SKM-1 (cell line): ENCODE measurements around the gene CTCFL.

Source experiments
- DNase-seq: peaks from one replicate; lab custom pipeline; 2025; ENCODE audit not compliant: unreplicated experiment; lab: John Stamatoyannopoulos, UW

CTCFL gene

GRCh38 chr20:57449398-57450354 is 75.3 kb downstream of the CTCFL start:
- no peak for DNase-seq

GRCh38 chr20:57448764-57449354 is 76.1 kb downstream of the CTCFL start:
- DNase-seq: no peak
